CD4-positive, alpha-beta T cell treated with Interferon gamma for 1 hour (primary cell): Measurements from ENCODE around the gene CTRL.
"Not testable (repeated sequence)": the region's sequence is repeated elsewhere in the genome, so short reads cannot be mapped to it uniquely, and the experiment has no call there.

Source experiments
- DNase-seq: peaks from one replicate; pipeline ENCODE4 v3.0.0-alpha.2; 2020

The CTRL gene

DNA sequence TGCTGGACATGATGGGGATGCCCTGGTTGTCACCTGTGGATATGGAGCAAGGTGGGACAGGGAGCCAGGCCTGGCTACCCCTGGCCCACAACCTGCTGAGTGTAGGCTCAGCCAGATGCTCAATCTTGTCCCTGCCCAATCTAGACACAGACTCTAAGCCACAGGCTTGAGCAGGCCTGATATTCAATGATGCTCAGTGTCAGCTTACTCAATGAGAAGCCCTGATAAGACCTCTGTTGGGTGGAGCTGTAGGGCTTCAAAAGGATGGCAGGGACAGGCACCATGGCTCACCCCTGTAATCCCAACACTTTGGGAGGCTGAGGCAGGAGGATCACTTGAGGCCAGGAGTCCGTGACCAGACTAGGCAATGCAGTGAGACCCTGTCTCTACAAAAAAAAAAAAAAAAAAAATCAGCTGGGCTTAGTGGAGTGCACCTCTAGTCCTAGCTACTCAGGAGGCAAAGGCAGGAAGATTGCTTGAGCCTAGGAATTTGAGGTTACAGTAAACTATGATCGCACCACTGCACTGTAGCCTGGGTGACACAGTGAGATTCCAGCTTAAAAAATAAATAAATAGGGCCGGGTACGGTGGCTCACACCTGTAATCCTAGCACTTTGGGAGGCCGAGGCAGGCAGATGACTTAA lies 8.9 kb upstream of the CTRL start:
- no peak for DNase-seq

DNA sequence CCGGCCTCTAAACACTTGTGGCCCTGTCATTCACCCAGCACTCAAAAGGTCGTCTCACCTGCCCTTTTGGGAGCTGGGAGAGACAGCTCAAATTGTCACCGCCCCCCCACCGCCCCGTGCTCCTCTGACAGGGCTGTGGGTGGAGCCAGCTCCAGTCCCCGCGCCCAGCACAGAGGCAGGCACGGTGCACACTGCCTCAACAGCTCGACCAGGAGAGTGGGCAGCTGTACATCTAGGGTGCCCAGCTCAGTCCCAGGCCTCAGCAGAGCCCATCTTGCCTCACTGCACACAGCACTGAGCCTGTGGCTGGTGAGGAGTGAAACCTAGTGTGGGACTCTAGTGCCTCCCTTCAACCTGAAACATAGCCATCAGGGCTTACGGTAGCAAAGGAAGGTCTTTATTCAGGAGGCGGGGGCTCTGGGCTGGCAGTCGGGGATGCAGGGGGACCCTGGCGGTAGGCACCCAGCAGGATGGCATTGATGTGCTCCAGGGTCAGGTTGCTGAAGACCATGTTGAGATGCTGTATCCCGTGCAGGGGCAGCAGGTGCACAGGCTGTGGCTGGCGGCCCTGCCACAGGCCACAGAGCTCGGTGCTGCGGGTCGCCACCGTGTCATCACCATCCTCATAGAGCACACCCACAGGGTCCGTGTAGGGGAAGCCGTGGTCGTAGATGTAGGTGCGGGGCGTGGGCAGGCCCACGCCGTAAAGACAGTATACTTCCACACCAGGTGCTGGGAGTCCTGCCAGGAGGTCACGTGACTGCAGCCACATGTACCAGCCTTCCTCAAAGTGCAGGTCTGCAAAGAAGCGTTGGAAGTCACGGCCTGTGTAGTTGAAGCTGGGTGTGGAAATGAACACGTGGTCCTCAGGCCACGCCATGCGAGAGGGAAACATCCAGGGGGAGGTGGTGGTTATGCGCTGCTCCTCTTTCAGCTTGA lies 8.1 kb upstream of the CTRL start:
- DNase-seq = peak; percentile 36

DNA sequence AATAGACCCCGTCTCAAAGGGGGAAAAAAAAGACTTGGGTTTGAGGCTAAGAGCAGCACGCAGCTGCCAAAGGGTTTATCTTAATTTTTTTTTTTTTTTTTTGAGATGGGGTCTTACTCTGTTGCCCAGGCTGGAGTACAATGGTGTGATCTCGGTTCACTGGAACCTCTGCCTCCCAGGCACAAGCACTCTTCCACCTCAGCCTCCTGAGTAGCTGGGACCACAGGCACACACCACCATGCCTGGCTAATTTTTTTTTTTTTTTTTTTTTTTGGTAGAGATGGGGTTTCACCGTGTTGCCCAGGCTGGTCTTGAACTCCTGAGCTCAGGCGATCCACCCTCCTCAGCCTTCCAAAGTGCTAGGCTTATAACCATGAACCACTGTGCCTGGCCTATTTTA lies 6.1 kb upstream of the CTRL start:
- not testable (repeated sequence) for DNase-seq

DNA sequence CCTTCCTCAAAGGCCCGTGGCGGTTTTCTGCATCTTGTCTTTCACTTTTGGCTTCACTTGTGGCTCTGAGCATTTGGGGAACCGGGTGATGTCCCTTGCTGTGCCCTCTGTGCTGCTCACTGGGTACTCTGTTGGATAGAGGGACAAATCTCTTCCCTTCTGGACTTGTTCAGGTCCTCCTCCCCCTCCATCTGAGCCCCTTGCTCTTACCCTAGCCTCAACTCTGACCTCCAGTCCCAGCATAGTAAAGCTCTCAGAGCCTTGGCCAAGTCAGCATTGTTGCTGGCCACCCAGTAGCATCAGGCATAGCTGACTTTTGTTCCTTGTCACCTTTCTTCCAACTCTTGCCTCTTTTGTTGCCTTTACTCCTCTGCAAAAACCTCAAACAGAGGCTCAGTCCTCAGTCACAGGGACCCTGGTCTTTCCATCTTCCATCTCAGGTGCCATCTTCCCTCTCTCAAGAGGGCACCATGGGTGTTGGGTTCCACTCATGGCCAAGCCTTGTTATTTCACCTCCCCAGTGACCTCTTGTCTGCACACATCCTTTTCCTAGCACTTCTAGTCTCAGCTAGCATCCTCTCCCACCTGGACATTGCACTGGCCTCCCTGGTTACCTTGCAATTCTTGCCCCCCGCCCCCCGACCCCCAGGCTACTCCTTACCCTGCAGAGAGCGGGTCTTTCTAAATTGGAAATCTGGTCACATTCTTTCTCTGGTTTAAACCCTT lies 5.4 kb upstream of the CTRL start:
- DNase-seq = peak; percentile 78

DNA sequence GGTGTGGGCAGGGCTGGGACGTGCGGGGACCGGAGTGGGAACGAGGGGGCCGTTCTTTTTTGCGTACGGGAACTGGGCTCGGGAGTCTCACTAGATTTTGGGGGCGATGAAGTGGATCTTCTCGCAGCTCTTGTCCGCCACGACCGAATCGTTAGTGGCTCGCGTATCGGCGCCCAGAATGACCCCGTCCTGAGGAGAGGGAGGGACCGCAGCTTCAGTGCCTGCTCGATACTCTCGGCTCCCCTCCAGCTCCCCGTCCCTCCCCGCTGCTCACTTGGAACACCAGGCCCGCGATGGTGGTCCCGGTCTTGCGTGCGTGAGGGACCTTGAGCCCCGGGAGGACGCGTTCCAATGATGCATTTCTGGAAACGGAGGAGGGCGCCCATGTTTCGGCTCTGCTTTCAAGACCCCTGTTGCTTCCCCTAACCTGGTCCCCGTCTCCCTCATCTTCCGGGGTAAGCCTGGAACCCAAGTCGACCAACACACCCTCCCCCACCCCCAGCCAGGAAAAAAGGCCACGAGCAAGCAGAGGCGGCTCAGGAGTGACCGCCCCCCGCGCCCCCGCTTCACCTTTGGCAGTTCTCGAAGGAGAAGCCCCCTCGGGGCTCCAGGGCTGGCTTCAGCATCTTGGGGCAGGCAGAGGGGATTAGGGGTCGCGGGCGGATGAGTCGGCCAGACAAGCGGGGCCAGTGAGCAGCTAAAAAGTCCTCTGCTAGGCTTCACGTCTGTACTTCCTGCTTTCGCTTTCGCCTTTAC lies 4.6 kb upstream of the CTRL start, which contains the start of gene PSMB10:
Gene PSMB10 (minus strand): TSS at position 727 of the 756 bp plus-strand sequence. CDS start 101 bp downstream, at position 626.
- DNase-seq = no peak

DNA sequence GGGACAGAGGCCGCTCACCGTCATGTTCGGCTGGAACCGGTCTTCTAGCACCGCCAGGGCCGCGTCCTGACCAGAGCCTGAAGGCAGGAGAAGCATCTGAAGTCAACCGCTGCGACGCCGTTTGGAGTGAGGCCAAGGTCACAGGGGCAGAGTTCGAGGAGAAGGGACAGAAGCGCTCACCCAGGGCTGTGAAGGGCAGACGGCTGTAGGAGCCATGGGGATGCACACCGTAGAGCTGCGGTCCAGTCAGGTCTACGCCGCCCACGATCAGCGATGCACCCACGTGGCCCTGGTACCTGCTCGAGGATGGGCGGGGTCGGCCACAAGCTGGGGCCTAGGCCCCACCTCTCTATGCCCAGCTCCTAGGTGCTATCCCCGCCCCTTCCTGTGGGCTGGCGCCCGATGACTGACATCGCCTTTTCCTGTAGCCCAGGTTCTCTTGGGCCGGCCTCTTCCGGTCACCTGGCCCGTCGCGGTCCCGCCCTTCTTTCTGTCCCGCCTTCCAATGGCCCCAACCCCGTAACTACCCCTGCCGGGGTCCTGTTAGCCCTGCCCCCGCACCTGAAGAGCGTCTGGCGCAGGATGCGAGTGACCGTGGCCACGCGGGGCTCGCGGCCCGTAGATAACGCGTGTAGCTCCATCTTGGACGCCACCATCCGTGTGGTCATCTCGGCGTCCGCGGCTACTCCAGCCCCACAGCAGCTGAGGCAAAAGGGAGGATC lies 3.9 kb upstream of the CTRL start:
- peak; percentile 96 for DNase-seq

DNA sequence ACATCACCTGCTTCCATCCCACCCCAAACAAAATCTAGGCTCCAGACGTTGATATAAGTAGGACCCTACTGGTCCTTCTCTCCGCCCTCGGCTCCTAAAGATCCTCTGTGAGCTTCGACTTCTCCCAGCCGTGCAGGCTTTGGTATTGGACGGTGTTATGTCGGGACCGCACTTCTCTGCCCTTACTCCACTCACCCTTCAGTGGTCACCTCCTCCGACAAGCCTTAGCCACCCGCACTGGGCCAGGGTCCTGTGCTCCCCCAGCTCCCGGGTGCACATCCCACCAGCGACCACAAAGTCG lies 3.4 kb upstream of the CTRL start:
- no peak for DNase-seq

- no peak for DNase-seq
Measured at GRCh38 chr16:67934306-67935100, 2.8 kb upstream of the CTRL start.

- no peak for DNase-seq
Measured at GRCh38 chr16:67933805-67934204, 2.1 kb upstream of the CTRL start.

GRCh38 chr16:67932462-67932840 lies 789 bp upstream of the CTRL start:
- no peak for DNase-seq

GRCh38 chr16:67930678-67931211 lies 917 bp downstream of the CTRL start:
- DNase-seq = no peak

- no peak for DNase-seq
Measured at GRCh38 chr16:67930191-67930590, 1.5 kb downstream of the CTRL start.

- DNase-seq = peak; percentile 72
Measured at GRCh38 chr16:67928561-67929364, 2.9 kb downstream of the CTRL start.

GRCh38 chr16:67928147-67928546 lies 3.5 kb downstream of the CTRL start:
- no peak for DNase-seq

DNA sequence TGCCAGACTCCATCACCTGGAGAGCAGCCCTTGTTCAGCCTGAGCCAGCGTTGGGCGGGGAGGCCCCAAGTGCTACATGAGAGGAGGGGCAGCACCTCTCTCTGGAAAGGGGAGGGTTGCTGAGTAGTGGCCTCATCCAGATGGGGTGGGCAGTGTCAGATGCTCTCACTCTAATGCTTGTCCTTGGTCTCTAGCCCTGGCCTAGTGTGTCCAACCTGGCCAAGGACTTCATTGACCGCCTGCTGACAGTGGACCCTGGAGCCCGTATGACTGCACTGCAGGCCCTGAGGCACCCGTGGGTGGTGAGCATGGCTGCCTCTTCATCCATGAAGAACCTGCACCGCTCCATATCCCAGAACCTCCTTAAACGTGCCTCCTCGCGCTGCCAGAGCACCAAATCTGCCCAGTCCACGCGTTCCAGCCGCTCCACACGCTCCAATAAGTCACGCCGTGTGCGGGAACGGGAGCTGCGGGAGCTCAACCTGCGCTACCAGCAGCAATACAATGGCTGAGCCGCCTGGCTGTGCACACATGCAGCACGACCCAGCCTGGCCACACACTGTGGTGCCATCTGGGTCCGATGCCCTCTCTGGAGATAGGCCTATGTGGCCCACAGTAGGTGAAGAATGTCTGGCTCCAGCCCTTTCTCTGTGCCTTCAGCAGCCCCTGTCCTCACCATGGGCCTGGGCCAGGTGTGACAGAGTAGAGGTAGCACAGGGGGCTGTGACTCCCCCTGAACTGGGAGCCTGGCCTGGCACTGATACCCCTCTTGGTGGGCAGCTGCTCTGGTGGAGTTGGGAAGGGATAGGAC lies 4.3 kb downstream of the CTRL start:
- no peak for DNase-seq

DNA sequence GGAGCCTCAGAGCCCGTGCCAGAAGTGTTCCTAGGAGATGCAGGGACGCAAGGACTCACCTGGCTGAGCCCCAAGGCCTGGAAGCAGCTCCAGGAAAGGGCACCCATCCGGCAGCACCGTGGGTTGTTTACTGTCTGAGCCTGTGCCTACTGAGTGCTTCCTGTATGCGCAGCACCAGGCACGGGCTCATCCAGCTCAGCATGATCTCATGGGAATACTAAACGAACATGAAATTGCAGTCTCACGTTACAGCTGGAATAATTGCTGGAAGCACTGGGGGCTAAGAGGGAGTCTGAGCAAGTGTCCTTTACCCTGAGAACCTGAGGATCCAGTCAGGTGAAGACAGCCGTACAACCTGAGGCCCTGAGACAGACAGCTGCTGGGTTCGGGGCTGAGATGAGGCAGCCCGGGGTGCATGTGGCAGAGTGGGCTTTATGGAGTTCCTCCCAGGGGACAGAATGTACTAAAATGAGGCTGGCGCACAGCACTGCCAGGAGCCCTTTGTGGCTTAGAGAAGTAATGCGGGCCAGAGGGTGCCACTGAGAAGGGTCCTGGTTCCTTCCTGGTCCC lies 5.4 kb downstream of the CTRL start:
- DNase-seq = no peak

DNA sequence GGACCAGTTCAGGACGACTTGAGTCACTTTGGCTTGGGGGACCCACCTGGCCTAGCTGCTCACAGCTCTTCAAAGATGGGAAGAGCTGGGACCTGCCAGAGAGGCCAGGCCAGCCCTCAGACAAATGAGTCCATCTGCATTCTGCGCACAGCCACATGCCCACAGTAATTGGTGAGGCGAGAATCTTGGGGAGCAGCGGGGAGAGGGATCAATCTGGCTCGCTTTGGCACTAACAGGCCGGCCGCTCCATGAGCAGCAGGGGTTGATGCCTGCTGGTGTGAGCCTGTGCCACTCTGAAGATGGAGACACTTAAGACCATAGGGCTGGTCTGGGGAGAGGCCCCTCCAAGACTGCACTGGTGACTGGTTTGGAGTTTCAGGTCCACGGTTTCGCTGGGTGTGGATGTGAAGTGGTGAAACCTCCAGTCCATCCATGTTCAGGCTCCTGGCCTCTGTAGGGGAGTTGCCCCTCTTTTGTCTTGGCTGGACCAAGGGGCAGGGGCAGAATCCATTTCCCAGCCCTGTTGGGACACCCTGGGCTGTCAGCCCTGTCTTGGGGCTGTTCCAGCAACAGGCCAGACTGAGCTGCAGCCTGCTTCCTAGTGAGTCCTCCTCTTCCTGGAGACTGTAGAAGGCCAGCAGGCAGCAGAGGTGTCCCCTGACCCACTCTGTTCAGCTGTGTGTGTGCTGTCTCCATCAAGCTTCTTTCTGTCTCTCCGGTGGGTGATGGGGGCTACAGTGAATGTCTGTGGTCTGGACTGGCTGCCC lies 7.3 kb downstream of the CTRL start:
- no peak for DNase-seq
